SHP77 (cell line): ENCODE measurements around the gene IRS1.

Experiments
- DNase-seq, 2 experiments: peaks; one replicate each; lab custom pipeline; 2025; lab: John Stamatoyannopoulos, UW

IRS1 gene

GRCh38 chr2:226791056-226791486 lies 8.5 kb downstream of the IRS1 start:
- peak; percentile 44 to 63 for DNase-seq

DNA sequence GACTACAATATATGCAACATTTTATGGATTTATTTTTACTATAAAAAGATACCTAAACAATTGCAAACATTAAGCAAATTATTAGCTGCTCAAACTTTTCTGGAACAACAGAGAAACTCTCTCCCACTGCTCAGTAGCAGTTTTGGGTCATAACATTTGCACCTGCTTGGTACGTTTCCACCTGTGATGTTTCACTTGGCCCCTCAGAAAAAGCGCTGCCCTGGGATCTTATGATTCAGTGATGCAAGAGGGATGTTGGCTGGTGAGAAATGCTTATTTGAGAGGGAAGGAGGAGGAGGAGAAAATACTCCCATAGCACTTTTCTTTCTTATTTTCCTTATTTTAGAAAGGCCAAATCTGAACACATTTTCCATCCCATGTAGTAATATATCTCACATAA lies 9.2 kb downstream of the IRS1 start:
- no peak for DNase-seq

- DNase-seq: no peak
Measured at GRCh38 chr2:226790011-226790410, 9.6 kb downstream of the IRS1 start.

DNA sequence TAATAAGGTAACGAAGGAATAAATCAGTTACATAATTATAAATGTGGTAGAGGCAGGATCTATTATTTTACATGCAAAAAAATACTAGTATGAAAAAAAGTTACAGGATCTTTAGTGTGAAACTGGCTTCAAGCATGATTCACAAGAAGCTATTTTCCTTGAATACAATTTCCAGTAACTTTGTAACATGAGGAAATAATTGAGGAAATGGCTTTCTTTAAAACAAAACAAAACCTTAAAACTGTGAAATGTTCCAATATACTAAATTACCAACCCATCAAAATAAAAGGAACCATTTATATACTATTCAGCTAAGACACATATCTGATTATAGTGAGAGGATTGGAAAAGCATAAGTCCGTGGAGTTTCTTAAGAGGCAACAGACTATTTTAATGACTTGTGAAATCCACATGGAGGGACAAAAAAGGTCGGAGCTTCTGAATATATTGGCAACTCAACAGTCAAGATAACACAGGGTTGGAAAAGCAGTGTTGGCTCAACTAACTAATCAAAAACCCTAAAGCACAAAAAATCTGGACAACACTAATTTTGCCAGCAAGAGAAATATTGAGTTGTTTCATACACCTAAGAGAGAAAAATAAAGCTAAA lies 10.6 kb downstream of the IRS1 start:
- no peak for DNase-seq

GRCh38 chr2:226788064-226788463 lies 11.6 kb downstream of the IRS1 start:
- no peak for DNase-seq

DNA sequence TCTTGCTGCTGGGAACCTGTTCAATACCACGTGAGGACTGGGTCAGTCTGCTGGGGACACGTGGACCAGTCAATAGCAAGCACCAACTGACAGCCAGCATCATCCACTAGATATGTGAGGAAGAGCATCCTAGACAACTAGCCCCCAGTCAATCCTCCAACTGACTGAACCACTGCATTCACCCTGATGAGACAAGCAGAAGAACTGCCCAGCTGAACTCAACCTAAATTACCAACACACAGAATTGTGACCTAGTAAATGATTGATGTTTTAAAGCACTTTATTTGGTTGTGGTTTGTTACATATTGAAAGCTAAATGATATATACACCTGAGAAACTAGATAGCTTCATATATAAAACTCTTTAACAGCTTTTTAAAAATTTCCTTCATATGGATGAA lies 15.7 kb downstream of the IRS1 start:
- DNase-seq: no peak

DNA sequence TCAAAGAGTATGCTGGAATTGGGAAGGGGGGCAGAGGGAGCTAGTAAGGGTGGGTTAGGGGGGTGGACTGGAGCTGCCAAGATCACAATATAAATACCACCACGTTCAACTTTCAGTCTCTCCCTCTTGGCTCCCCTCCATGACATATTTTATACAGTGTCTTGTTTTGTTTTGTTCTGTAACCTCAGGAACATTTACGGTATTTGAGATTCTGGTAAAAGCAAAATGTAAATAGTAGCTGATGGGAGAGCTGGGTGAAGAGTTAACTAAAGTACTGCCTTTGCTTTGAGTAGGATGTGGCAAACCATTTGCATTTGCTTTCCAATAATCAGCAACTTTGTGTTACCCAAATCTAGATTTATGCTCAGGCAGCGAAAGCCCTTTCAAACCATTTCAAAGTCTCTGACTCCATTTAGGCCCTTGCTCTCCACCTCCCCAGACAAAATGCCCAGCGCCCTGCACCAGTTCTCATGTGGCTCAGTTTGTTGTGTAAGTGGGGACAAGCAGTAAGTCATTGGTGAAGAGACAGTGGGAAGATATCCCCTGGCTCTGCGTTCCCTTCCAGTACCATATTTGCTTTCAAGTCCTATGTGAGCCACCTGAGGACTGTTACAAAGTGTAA lies 17.4 kb downstream of the IRS1 start:
- no peak for DNase-seq

GRCh38 chr2:226780431-226780830 lies 19.2 kb downstream of the IRS1 start:
- no peak for DNase-seq

- no peak for DNase-seq
Measured at GRCh38 chr2:226777611-226778010, 22.0 kb downstream of the IRS1 start.

GRCh38 chr2:226776104-226776503 lies 23.5 kb downstream of the IRS1 start:
- no peak for DNase-seq

- no peak for DNase-seq
Measured at GRCh38 chr2:226775032-226775509, 24.5 kb downstream of the IRS1 start.

- no peak for DNase-seq
Measured at GRCh38 chr2:226773291-226773690, 26.3 kb downstream of the IRS1 start.

- DNase-seq: no peak
Measured at GRCh38 chr2:226772389-226773179, 27.0 kb downstream of the IRS1 start.

GRCh38 chr2:226771067-226771466 lies 28.6 kb downstream of the IRS1 start:
- no peak for DNase-seq

GRCh38 chr2:226767056-226767813 lies 32.4 kb downstream of the IRS1 start:
- no peak for DNase-seq

DNA sequence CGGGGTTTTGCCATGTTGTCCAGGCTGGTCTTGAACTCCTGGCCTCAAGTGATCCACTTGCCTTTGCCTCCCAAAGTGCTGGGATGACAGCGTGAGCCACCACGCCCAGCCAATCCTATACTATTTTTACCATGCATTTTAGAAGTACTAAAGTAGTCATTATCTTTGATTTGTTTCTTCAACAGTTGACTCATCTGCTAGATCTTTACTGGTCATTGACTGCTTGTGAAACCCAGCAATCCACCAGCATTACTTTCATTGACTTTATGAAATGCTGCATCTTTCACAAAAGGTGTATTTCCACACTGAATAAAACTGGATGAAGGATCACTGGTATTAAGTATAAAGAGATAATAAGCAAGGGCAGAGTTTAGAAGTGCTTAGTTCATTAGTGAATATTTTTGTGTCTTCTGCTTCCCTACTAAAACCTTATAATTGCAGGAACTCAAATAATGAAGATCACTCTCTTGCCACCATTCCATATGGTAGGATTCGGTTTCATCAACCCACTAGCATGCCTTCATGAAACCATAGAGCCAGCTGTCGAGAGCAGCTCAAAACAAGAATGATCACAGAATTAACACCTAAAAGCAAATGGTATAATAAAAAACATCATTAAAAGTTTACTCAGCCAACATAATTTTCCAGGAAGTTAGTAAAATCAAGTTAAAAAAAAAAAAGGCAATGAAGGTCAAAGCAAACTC lies 33.1 kb downstream of the IRS1 start:
- no peak for DNase-seq

DNA sequence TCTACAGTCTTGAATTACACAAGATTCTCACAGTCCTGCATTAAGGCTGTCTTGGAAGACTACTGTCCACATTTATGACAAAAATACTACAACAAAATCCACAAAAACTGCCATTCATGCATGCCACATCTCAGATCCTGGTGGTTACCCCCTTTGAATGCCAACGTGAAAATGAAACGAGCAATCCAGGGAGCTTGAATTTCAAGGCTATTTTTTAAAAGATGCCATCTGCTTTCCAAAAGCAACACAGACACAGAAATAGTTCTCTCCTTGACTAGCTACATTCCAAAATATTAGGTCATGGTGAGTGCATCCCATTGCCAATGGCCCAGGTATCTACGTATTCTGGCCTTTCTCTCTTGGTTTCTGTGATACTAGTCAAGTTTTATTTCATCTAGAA lies 36.3 kb downstream of the IRS1 start:
- DNase-seq: no peak

GRCh38 chr2:226761195-226761583 lies 38.4 kb downstream of the IRS1 start:
- DNase-seq: no peak

DNA sequence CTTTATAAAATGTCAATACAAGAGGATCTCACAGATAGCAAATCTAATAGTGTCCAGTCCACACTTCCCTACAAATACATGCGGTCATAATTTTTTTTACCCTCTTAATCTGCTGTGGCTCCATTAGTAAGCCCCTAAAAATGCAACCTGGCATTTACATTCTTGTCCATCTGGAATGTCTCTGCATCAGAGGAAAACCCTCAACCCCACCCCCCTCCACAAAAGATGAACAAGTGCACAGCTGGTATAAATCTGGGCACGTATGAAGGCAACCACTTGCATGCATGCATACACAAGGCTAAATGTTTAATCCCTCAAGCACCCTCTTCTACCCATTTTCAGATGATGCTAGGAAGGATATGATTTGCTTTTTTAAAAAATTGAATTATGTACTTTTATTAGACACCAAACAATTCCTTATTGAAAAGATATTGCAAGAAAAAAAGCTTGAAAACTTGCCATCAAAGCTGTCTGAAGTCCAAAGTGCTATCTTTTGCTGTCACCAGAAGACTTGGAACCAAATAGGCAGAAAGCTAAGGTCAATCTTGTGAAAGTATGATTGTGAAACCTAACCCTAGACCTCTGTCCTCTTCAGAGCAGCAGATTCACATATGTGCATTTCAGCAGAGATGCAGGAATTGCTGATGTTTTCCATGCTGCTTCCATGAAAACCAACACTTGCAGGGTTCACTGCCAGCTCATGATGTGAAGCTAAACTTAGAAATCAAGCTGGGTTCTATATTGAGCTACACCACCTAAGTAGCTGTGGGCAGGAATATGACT lies 39.0 kb downstream of the IRS1 start:
- DNase-seq: no peak

- no peak for DNase-seq
Measured at GRCh38 chr2:226759768-226760167, 39.9 kb downstream of the IRS1 start.
